GM13977 (cell line): ENCODE data around the gene SP140.

Source experiments
- DNase-seq: peaks from one replicate; pipeline ENCODE4 v3.0.0; 2012; ENCODE audit warnings: low spot score
- in situ Hi-C: fragments of 300-500 bp; cut with MboI; formaldehyde crosslinking; loops from one replicate; pipeline ENCODE4 v1.12.0; 2022; ENCODE audit warnings: low sequenced_read_pairs, low pct_unique_long_range_greater_than_20kb, mixed read lengths, inconsistent platforms; ENCODE audit not compliant: unreplicated experiment
- TF ChIP-seq, protein P1 (sequence below): IDR thresholded peaks from 2 replicates; pipeline ENCODE4 v1.5.1; 2012; ENCODE audit warnings: mild to moderate bottlenecking, control low read depth; ENCODE audit not compliant: insufficient read depth; ENCODE audit errors: extremely low read depth, missing control alignments

The SP140 gene

DNA sequence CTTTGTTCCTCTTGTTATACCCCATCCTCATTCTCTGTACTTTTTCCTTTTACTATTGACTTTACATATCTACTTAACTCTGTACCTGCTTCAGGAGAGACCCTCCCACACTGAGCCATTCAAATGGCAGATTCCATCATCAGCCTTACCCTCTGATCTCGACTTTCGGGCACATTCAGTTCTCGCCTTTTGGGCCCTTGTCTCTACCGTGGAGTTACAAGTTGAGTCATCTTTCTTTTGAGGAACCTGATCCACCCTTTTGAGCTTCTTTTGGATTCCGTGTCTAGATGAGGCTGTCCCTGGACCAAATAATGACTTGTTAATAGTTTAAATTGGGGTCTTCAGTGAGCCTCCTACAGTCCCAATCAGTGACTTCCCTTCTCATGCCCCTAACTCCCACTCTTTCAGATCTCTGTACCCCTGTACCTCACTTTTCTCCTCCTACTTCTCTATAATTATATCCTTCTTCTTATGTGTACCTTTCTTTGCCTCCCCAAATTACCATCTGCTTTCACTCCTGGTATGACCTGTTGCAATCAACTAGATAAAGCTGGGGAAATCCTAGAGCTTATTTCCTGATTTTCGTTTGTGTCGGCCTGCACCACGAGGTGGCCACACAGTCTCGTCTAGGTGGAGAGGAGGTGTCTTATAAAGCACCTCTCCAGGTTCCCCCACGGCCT, 23.0 kb upstream of the SP140 start:
- TF ChIP-seq, protein P1, sequence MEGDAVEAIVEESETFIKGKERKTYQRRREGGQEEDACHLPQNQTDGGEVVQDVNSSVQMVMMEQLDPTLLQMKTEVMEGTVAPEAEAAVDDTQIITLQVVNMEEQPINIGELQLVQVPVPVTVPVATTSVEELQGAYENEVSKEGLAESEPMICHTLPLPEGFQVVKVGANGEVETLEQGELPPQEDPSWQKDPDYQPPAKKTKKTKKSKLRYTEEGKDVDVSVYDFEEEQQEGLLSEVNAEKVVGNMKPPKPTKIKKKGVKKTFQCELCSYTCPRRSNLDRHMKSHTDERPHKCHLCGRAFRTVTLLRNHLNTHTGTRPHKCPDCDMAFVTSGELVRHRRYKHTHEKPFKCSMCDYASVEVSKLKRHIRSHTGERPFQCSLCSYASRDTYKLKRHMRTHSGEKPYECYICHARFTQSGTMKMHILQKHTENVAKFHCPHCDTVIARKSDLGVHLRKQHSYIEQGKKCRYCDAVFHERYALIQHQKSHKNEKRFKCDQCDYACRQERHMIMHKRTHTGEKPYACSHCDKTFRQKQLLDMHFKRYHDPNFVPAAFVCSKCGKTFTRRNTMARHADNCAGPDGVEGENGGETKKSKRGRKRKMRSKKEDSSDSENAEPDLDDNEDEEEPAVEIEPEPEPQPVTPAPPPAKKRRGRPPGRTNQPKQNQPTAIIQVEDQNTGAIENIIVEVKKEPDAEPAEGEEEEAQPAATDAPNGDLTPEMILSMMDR = peak; percentile 62
- in situ Hi-C loops = loop anchor here (10.0 kb wide), 1 partner anchor 402 kb away; no protein-coding TSS in a partner anchor
- peak; percentile 35 for DNase-seq

DNA sequence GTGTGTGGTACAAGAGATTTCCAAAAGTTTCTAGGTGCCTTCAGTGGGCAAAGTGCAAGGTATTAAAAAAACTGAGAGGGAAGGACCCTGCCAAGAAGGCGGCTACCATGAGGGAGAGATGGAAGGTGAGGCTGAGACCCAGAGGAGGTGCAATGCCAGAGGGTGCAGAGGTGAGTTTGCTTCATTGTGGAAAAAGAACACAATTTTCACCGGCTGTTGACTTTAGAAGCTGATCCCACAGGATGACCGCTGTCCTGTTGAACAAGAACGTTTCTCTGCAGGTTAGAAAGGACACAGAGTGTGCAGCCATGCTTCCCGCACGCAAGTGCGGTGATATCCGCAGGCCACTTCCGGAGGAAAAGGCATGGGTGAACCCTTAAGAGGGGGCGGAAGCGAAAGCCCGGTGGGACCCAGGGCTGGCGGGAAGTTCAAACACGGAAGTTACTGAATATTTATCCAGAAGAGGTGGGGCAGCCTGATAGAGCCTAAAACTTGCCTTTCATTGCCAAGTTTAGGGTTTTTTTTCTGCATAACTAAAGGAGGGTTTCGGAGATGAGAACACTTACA, 22.3 kb upstream of the SP140 start:
- TF ChIP-seq, protein P1 = no peak
- no peak for DNase-seq
- in situ Hi-C loops = loop anchor here (10.0 kb wide), 1 partner anchor 402 kb away; no protein-coding TSS in a partner anchor

DNA sequence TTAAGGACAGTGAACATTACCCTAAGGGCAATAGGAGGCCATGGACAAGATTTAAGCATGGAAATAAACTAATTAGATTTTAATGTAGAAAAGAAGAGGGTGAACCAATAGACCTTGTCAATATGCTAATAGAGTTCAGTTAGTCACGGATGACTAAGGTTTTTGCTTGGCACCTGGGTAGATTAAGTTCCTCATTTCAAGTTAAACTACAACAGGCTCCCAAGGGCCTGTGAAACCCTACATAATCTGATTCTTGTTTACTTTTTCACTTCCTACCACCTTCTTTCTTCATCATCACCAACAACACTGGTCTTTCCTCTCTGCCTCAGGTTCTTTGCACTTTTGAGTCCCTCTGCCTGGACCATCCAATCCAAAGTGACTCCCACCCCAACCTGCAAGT, 20.5 kb upstream of the SP140 start:
- TF ChIP-seq, protein P1 = no peak
- in situ Hi-C loops = loop anchor here (10.0 kb wide), 1 partner anchor 400 kb away; no protein-coding TSS in a partner anchor
- DNase-seq = no peak

DNA sequence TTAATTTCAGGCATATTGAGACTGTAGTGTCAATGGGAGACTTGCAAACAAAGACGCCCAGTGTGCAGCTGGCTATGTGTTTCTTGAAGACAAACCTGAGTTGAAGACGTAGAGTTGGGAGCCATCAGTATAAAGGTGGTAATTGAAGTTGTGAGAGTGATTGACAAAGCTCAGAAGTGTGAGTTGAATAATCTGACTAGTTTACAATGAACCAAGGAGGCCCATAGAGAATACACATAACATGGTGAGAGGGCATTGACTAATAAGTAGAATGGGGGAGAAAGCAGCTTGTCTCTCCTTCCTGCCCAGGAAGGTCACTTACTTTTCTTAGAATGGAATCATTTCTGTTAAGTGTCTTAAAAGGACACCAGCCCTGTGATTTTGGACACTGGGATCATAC, 19.8 kb upstream of the SP140 start:
- TF ChIP-seq, protein P1 = no peak
- in situ Hi-C loops = loop anchor here (10.0 kb wide), 1 partner anchor 399 kb away; no protein-coding TSS in a partner anchor

DNA sequence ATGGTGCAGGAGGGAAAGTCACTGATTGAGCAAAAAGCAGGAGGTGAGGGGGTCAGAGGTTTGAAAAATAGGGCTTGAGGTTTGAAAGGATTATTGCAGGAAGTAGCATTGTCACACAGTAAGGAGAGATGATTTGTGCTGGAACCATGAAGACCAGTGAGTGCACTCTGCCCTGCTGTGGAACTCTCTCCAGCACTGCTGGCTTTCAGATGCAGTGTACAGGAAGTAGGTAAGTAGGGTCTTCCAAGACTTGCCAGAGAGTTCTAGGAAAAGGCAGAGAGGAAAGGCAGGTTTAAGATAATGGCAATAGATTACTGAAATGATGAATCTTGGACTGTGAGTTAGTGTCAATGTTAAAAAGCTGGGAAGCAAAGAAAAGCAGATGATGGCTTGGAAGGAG, 17.0 kb upstream of the SP140 start:
- TF ChIP-seq, protein P1 = no peak
- no peak for DNase-seq
- in situ Hi-C loops = loop anchor here (10.0 kb wide), 1 partner anchor 396 kb away; no protein-coding TSS in a partner anchor

More for the DNA sequence above, 19.8 kb upstream of the SP140 start:
- DNase-seq = no peak

DNA sequence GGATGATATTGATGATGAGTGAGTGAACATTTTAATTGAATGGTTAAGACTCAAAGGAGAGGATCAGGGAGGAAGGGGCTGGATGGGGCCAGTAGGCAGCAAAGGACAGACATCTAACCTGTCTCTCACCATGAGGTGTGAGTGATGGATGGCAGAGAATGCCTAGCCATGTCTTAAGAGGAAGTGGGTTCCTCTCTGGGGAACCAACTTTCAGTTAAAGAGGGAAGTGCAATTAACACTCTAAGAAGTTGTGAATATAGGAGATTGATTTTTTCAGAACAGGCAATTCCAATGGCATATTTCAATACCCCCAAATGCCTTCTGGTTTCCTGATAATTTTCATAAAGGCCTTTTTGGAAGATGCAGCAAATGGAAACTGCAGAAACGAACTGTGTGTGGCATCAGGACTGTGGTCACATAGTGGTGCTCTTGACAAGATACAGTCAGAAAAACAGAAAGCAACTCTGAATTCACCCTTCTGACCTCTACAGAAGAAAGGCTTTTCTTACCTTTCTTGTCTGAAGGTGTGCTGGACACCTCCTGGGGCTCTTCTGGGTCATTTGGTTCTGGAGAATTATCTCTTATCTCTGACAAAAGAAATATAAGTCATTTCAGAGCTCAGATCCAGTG, 16.0 kb upstream of the SP140 start:
- DNase-seq = no peak
- in situ Hi-C loops = loop anchor here (10.0 kb wide), 1 partner anchor 395 kb away; no protein-coding TSS in a partner anchor
- TF ChIP-seq, protein P1 = no peak
